HG03135 (cell line): ENCODE data around the gene GSTCD.
"Not testable (repeated sequence)": the region's sequence is repeated elsewhere in the genome, so short reads cannot be mapped to it uniquely, and the experiment has no call there.

Experiments
- ATAC-seq: cut with Tn5 transposase; IDR thresholded peaks from one replicate; pipeline ENCODE4 v1.9.1; 2021; ENCODE audit warnings: mild to moderate bottlenecking, moderate library complexity; ENCODE audit not compliant: unreplicated experiment

Gene GSTCD, protein sequence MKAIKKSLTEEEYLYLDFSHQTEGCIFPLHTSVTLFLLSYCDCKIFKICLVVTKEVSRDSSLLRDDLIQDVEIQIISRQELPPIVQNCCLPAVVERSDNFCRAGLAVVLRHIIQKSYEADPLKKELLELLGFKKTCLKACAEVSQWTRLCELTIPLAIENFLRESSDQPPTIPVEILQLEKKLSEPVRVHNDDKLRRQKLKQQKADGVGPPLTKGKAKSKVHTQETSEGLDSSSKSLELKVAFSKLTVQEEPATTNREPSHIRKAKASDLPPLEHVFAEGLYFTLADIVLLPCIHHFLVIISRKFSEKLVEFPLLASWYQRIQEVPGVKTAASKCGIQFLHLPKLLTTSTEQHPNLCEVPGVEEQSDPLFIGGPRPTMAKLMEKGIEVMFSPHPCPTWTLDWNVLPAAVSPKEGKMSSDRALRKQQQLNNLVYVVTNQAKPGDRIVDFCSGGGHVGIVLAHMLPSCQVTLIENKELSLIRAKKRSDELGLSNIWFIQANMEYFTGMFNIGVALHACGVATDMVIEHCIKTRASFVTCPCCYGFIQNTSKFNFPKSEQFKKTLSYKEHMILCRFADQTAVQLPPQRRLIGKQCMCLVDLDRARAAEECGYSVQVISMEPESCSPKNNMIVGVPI

DNA sequence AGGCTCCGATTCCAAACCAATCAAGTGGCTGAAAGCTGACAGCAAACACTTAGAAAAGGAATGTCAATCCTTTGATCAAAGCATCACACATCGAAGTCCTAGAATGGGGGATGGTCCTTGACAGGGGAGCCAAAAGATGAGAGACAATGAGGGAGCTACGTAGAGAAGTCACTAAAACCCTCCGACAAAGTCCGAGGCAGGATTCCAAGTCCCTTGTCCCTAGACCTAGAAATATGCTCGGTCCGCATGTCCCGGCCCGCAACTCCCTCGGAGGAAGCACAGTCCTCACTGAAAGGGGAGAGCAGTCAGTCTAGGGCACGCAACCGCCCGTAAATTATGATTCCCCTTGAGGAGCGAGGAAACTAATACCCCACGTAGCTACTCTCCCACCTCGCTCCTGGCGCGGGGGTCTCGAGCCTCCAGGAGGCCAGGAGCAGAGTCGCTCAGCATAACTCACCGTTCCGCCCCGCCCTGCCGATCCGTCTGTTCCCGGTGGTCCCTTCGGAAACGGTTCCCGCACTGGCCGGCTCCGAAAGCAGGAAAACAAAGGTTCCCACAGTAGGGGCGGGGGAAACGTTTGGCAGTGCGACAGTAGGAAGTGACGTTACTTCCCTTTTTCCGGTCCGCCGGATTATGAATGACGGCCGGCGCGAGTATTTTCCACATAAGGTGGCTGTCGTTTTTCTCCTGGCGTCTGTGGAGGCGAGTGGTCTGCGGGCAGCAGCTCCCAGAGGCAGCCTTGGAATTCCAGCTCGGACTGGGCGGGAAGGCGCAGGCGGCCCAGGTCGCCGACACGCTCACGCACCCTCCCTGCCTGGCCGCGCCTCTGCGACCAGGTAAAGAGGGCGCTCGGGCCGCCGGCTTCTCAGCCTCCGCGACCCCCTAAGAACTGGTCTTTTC is at the start of gene GSTCD, which contains the start of gene INTS12:
Gene GSTCD (plus strand): TSS at position 604 of the 900 bp plus-strand sequence. CDS start 8,830 bp downstream, outside the sequence.
Gene INTS12 (minus strand): TSS at position 509 of the 900 bp plus-strand sequence. CDS start 8,684 bp downstream, outside the sequence.
- ATAC-seq, result peak; percentile 77

DNA sequence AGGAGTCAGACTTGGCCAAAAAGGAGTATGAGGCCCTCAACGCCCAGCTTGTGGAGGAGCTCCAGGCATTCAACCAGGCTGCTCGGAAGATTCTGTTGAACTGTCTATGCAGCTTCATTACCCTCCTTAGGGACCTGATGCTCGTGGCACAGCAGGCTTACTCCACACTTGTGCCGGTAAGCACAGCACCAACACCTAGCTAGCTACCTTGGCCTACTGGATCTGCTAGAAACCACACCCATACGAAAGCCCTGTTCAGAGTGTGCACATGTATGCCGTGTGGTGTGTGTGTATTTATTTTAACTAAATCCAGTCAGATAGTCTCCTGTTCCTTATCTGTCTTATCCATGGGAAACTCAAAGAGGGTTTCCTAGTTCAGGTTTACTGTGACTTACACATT is 49.4 kb upstream of the GSTCD start:
- ATAC-seq, result no peak

DNA sequence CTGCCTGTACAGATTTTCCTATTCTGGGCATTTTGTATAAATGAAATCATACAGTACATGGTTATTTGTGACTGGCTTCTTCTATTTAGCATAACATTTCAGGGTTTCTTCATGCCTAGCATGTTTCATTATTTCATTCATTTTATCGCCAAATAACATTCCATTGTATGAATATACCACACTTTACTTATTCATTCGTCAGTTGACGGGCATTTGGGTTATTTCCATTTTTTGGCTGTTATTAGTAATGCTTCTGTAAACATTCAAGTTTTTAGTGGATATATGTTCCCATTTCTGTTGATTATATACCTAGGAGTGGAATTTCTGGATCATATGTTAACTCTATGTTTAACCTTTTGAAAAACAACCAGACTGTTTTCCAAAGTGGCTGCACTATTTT is 47.6 kb upstream of the GSTCD start:
- ATAC-seq, result no peak

DNA sequence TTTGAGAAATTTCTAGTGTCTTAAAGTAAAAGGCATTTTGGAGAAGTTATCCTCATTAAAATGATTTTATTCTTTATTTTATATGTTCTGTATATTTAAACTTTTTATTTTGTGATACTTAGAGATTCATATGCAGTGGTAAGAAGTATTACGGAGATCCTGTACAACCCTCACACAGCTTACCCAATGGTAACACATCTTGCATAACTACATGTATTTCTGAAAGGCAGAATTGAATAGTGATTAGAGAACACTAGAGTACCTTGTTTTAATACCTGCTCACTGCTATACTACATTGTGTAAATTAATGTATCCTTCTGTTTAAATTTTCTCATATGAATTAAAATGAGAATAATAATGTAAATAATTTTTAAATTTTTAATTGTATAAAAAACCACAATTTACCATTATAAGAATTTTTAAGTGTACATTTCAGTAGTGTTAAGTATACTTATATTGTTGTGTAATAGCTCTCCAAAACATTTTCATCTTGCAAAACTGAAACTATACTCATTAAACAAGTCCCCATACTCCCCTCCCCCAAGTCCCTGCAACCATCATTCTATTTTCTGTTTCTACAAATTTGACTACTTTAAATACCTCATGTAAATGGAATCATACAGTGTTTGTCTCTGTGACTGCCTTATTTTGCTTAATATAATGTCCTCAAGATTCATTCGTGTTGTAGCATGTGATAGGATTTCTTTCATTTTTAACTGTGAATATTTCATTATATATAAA is 45.5 kb upstream of the GSTCD start:
- no peak for ATAC-seq

DNA sequence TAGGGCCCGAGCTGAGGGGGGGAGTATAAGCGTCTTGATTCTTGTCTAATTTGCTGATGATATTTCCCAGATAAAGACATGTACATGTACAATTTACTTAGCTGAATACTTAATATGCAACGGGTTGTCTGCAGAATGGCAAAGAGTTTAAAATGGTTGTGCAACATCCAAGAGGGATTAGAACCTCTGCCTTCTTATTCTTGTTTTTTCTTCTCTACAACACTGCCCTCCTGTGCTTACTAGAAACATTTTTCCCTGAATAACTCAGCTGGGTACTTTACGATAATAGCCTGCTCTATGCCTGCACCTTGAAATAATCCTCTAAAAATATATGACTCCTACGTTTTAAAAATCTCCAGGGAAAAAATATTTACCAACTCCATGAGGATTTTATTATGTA is 41.9 kb upstream of the GSTCD start:
- no peak for ATAC-seq

DNA sequence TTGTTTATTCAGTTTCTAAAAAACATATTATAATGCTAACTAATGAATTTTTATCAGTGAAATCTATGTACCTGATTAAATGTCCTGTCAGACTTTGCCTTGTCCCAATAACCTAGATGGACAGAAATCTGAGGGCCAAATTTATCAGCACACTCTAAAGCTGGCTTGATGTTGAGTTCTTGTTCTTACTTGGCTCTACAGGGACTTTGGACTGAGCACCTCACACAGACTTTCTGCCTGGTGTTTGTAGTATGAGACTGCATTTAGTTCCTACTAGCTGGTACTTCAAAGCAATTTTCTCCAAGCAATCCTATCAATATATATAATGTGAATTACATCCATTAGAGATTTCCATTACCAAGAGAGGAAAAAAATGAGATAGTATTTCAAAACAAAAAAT is 37.9 kb upstream of the GSTCD start:
- ATAC-seq, result no peak

DNA sequence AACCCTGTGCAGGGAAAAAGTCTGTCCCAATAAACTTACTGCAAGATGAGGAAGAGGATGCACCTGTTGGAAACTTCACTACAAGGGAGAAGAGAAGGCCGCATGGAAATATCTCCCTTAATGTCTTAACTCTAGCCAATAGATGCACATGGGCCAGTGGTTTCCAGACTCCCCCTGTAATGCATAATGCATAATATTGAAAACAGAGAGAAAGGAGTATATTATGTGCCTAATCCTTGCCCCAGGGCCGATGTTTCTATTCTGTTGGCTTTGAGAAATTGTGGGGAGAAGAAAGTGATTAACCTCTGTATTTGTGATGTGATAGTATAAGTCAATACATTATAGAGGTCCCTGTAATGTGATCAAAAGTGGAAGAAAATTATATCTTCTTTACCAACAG is 37.3 kb upstream of the GSTCD start:
- no peak for ATAC-seq

DNA sequence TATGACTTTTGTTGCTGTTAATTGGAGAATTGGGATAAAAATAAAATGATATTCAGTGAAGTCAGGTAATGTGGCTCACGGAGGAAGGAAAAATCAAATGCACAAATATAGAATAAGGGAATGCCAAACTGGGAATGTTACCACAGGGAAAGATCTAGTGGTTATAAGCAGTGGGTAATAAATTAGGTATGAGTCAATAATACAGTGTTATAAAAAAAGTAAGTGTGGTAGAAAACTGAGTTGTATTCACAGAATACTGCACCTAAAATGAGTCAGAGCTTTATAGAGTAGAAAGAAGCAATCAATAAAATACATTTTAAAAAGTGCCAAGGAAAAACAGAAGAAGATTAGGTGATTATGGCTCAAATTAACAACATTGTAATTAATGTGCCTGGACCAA is 34.6 kb upstream of the GSTCD start:
- ATAC-seq, result no peak

DNA sequence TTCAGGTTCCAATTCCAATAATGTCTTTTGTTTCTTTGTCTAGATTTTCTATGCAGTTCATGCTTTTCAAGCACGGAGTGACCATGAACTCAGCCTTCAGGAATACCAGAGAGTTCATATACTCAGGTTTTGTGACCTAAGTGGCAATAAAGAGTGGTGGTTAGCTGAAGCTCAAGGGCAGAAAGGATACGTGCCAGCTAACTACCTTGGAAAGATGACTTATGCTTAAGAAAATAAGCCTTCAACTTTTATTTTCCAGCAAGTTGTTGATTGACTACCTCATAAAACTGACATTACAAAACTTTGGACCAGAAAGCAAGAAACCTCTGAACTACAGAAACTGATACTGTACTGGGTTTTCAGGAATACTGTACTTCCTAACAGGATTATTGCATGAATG is 30.9 kb upstream of the GSTCD start:
- no peak for ATAC-seq

DNA sequence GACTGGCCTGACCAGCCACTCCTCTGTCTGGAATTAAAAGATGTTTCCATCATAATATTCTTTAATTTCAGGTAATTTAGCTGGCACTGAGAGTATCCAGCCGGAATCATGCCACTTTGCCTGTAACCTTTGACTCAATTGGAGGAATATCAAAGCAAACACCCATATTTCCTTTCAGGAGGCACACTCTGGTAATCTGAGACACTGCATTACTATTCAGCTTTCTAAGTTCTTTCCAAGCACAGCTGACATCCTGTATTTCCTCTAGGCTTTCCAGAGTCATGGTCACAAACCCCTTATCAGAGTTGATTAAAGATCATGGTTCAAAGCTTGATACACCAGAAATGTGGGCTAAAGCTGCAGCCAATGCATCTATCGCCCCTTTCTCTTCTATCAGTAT is 29.4 kb upstream of the GSTCD start:
- ATAC-seq, result no peak

DNA sequence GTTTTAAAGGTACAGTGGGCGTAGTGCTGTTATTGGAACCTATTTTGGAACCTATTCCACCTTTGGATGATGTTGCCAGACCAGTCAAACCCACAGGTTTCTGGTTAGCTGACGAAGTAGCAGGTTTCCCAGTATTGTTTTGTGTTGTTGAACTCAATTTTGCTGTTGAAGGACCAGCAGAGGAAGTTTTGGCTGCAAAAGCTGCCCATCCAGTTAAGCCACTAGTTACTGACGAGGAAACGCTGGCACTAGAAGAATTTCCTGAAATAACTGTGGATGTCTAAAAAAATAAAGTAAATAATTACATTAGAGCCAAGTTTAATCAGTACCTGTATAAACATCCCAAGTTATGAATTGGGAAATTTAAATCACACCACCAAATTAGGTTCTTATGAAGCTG is 25.5 kb upstream of the GSTCD start:
- ATAC-seq, result no peak

DNA sequence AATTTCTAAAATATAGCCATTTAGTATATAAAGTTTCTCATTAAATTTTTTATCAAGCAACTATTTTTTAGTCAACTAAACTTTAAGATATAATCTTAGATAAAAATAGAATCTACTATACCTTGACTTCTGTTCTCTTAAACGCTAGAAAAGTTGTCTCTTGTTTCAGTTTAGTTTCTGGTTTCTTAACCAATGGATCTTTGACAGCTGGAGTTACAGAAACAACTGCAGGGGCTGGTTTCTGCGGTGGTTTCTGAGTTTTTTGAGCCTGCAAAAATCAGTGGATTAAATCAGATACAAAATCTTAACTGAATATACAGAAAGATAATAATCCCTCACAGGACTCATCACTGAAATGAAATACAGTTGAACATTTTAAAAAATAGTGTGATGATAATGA is 22.0 kb upstream of the GSTCD start:
- ATAC-seq, result no peak

DNA sequence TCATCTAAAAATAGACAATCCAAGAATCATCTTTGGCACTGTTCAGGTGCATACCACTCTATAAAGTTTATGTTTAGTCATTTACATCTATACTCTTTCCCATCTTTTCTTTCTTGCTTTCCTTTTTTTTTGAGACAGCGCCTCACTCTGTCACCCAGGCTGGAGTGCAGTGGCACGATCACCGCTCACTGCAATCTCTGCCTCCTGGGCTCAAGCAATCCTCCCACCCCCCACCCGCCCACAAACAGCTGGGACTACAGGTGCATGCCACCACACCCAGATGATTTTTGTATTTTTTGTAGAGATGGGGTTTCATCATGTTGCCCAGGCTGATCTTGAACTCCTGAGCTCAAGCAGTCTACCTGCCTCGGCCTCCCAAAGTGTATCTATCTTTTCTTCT is 13.8 kb upstream of the GSTCD start:
- ATAC-seq, result not testable (repeated sequence)

DNA sequence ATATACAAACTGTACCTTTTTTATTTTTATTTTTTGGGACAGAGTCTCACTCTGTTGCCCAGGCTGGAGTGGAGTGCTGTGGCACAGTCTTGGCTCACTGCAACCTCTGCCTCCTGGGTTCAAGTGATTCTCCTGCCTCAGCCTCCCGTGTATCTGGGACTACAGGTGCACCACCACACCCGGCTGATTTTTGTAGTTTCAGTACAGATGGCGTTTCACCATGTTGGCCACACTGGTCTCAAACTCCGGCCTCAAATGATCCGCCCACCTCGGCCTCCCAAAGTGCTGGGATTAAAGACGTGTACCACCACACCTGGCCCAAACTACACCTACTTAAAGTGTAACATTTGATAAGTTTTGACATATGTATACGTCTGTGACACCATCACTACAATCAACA is 12.8 kb upstream of the GSTCD start:
- ATAC-seq, result not testable (repeated sequence)

DNA sequence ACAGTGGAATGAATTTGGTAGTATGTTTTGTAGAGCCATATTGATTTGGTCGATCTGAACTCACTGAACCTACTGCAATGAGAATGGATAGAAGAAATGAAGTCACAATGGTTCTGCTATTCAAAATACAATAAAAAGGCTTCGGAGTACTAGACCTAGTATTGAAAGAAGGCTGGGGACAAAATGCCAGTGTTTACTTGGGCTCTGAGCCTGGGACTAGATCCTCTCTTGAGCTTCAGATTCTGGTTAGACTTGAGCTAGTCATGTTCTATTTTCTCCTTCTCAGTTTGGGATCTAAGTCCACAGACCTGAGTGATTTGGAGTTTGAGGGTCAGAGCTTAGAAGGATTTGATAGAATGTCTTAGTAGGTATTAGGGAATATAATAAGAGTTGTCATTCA is 10.0 kb upstream of the GSTCD start:
- ATAC-seq, result no peak

DNA sequence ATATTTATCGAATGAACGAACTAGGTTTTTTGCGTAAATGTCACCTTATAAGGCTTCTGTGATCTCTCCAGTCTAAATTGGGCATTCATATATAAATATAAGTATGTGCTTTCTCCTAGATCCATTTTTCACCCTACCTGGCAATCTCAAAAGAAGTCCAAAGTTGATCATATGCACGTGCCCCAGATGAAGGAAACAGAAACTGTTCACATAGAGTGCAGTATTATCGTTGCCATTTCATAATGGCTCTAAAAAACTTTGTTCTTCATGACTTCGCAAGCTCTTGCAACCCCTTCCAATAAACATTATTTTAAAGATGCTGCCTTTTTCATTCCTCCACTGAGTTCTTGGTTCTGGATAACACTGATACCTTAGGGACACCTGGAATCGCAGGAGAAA is 803 bp upstream of the GSTCD start:
- ATAC-seq, result no peak

DNA sequence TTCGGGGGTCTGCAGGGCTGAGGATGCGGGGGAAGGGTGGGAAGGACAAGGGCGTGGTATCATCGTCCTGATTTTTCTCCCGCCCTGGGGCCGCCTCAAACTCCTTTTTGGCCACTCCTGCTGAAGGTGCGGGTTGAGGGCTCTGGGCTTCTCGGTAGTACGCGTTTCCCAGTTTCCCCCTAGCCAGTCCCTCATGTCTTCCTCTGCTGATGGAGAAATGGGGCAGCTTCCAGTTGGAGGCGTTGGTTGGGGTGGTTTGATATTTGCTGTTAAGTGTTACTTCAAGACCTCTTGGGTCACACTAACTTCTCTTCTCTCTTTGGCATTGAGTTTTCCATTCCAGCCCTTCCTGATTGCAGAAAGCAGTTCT is 482 bp downstream of the GSTCD start:
- peak; percentile 46 for ATAC-seq

DNA sequence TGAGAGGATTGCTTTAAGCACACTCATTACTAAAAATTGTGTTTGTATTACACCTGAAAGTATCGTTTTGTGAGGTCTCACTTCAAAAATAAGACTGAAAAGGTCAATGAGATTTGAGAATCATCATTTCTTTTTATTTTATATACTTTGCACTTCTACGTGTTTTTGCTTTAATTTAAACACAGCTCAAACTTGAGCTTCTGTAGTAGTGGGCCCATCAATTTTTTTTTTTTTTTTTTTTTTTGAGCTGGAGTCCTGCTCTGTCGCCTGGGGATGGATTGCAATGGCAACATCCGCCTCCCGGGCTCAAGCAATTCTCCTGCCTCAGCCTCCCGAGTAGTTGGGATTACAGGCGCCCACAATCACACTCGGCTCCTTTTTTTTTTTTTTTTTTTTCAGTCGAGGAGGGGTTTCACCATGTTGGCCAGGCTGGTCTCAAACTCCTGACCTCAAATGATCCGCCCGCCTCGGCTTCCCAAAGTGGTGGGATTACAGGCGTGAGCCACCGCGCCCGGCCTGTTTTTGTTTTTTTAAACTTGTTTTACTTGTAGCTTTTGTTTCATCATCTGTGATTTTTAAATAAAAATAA is 1.5 kb downstream of the GSTCD start:
- no peak for ATAC-seq

DNA sequence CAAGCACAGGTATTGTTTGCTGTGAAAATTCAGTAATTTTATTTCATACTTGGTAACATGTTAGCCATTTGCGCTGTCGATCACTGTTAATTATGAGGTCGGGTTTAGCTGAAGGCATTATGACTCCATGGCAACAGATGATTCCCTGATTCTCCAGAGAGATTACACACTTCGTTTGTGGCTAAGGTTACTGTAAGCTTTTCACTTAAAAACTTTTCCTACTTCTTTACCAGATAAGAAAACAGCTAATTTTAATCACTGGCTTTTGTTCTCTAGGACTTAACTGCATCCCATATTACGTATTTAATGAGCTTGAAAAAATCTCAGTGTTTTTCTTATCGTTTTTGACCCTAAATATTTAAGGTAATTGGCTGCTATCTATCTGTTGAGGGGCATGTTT is 2.1 kb downstream of the GSTCD start:
- ATAC-seq, result no peak

DNA sequence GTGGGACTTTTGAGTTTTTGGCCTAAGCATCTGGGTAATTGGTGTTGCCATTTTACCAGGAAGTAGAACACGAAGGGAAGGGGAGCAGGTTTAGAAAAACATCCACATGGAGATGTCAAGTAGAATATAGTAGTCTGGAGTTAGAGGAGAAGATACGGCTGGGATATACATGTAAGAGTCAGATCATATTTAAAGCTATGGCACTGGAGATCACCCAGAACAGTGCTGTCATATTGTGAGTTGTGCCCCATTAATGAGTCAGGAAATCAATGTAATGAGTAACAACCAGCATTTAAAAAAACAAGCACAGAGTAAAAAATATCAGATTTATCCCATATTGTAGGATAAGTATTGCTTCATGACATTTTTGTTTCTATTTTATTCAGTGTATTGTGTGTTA is 4.2 kb downstream of the GSTCD start:
- ATAC-seq, result no peak
